ENCODE measurements around the gene ANK2.

DNA sequence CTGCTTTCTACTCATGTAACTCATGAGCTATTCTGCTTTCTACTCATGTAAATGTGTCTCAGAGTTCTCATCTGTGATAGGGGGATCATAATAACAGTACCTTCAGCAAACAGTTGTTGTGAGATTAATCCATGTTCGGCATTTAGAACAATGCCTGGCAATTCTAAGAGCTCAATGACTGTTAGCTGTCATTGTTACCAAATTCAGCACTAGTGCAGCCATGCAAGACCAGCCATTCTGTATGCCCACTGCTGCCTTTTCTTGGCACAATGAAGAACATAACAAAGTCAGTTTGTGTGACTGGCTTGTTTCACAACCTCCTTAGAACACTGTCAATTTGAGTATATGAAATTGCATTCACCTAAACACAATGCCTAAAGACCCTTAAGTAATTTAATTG, 163.2 kb downstream of the ANK2 start:
- TF ChIP-seq, protein P1, sequence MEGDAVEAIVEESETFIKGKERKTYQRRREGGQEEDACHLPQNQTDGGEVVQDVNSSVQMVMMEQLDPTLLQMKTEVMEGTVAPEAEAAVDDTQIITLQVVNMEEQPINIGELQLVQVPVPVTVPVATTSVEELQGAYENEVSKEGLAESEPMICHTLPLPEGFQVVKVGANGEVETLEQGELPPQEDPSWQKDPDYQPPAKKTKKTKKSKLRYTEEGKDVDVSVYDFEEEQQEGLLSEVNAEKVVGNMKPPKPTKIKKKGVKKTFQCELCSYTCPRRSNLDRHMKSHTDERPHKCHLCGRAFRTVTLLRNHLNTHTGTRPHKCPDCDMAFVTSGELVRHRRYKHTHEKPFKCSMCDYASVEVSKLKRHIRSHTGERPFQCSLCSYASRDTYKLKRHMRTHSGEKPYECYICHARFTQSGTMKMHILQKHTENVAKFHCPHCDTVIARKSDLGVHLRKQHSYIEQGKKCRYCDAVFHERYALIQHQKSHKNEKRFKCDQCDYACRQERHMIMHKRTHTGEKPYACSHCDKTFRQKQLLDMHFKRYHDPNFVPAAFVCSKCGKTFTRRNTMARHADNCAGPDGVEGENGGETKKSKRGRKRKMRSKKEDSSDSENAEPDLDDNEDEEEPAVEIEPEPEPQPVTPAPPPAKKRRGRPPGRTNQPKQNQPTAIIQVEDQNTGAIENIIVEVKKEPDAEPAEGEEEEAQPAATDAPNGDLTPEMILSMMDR (optimal IDR thresholded peaks at IDR 0.05 in 1 of 3, IDR thresholded peaks at IDR 0.05 in 1 of 3, conservative IDR thresholded peaks at IDR 0.05 in 1 of 3; ENCODE audit: extremely low read depth in 1 of 3, insufficient read depth in 2 of 3, low read length in 3 of 3), result no peak
- TF ChIP-seq EZH2 (IDR thresholded peaks at IDR 0.05; ENCODE audit: low read length), result no peak
